IMR-90 (cell line): ENCODE measurements around the gene CRY2. TPM values are rescaled to one million over a fixed set of nuclear protein-coding genes. Genes with fewer than 3 reads are reported as not detected.

ENCODE experiments used
- ATAC-seq: fragments of 200-7000 bp; cut with Tn5 transposase; 2 replicates; pipeline ENCODE4 v1.9.1; 2020; ENCODE audit warnings: low read depth, mild to moderate bottlenecking, moderate library complexity
- BruUV-seq: library from RNA; stranded (reverse); fragments of 400-500 nt; replicated peaks from 2 replicates; lab custom pipeline; 2021; lab: Mats Ljungman, UMichigan
- CTCF ChIA-PET: fragments of 300-600 bp; formaldehyde crosslinking; extraction: SDS; loops from one replicate; lab custom pipeline; 2021; ENCODE audit warnings: antibody characterized with exemption; lab: Yijun Ruan, JAX
- POLR2A ChIA-PET: fragments of 300-600 bp; sonication (Branson Sonifier 250); formaldehyde crosslinking; loops from one replicate; lab custom pipeline; 2022; ENCODE audit warnings: antibody characterized with exemption; ENCODE audit not compliant: unreplicated experiment; lab: Charles Lee
- DNase-seq: peaks from one replicate; pipeline ENCODE4 v3.0.0; 2013
- H2AFZ ChIP-seq: replicated peaks from 2 replicates; pipeline ENCODE3; 2013; ENCODE audit warnings: low read length, mild to moderate bottlenecking; ENCODE audit not compliant: poor library complexity
- H2AK5ac ChIP-seq: 2 replicates; pipeline ENCODE4 v1.6.1; 2013; ENCODE audit warnings: low read depth, low read length, inconsistent platforms
- H2AK9ac ChIP-seq: replicated peaks from 2 replicates; pipeline ENCODE3; 2013; ENCODE audit warnings: mild to moderate bottlenecking, low read depth, low read length, moderate library complexity; ENCODE audit not compliant: poor library complexity
- H2BK120ac ChIP-seq: 2 replicates; pipeline ENCODE4 v1.6.1; 2013; ENCODE audit warnings: low read depth, low read length, inconsistent platforms
- H2BK15ac ChIP-seq: 3 replicates; pipeline ENCODE4 v1.6.1; 2013; ENCODE audit warnings: low read depth, low read length, inconsistent platforms
- H2BK20ac ChIP-seq: 2 replicates; pipeline ENCODE4 v1.6.1; 2013; ENCODE audit warnings: low read depth, mild to moderate bottlenecking, inconsistent platforms, low read length, moderate library complexity
- H2BK5ac ChIP-seq: 2 replicates; pipeline ENCODE4 v1.6.1; 2013; ENCODE audit warnings: mild to moderate bottlenecking, low read depth, low read length, inconsistent platforms; ENCODE audit not compliant: poor library complexity, severe bottlenecking
- H3K14ac ChIP-seq: replicated peaks from 2 replicates; pipeline ENCODE4 v1.6.1; 2013; ENCODE audit warnings: low read depth, low read length, inconsistent platforms
- H3K18ac ChIP-seq: 2 replicates; pipeline ENCODE4 v1.6.1; 2013; ENCODE audit warnings: low read depth, low read length, control low read depth
- H3K23ac ChIP-seq: 2 replicates; pipeline ENCODE4 v1.6.1; 2013; ENCODE audit warnings: low read depth, low read length, inconsistent platforms
- H3K27ac ChIP-seq: 2 replicates; pipeline ENCODE4 v1.5.1; 2013; ENCODE audit warnings: mild to moderate bottlenecking, control low read depth, low read length; ENCODE audit not compliant: insufficient read depth
- H3K27me3 ChIP-seq: 2 replicates; pipeline ENCODE4 v1.6.1; 2013; ENCODE audit warnings: low read length; ENCODE audit not compliant: control insufficient read depth, insufficient read depth
- H3K36me3 ChIP-seq: 2 replicates; pipeline ENCODE4 v1.6.1; 2013; ENCODE audit warnings: low read length, mixed read lengths; ENCODE audit not compliant: control insufficient read depth, insufficient read depth
- H3K4ac ChIP-seq: 2 replicates; pipeline ENCODE4 v1.6.1; 2013; ENCODE audit warnings: low read depth, low read length, inconsistent platforms
- H3K4me1 ChIP-seq: 2 replicates; pipeline ENCODE4 v1.6.1; 2013; ENCODE audit warnings: low read length, mixed read lengths; ENCODE audit not compliant: control insufficient read depth, insufficient read depth
- H3K4me2 ChIP-seq: 2 replicates; pipeline ENCODE4 v1.6.1; 2013; ENCODE audit warnings: low read depth, mild to moderate bottlenecking, control low read depth, low read length, moderate library complexity
- H3K4me3 ChIP-seq: 2 replicates; pipeline ENCODE4 v1.5.1; 2013; ENCODE audit warnings: low read depth, mild to moderate bottlenecking, control low read depth, low read length, moderate library complexity; ENCODE audit not compliant: insufficient read depth
- H3K56ac ChIP-seq: 2 replicates; pipeline ENCODE4 v1.6.1; 2013; ENCODE audit warnings: low read length, inconsistent platforms; ENCODE audit not compliant: insufficient read depth; ENCODE audit errors: extremely low read depth
- H3K79me1 ChIP-seq, 2 experiments: 2 replicates each; pipeline ENCODE4 v1.6.1; 2013; ENCODE audit warnings: low read length in 2 of 2, inconsistent platforms in 1 of 2, low read depth in 1 of 2
- H3K9ac ChIP-seq: 2 replicates; pipeline ENCODE4 v1.6.1; 2013; ENCODE audit warnings: low read depth, low read length, control low read depth
- H3K9me1 ChIP-seq: 2 replicates; pipeline ENCODE4 v1.6.1; 2013; ENCODE audit warnings: low read length, inconsistent platforms; ENCODE audit not compliant: insufficient read depth
- H3K9me3 ChIP-seq: 2 replicates; pipeline ENCODE4 v1.6.1; 2013; ENCODE audit warnings: low read length; ENCODE audit not compliant: control insufficient read depth, insufficient read depth
- H4K20me1 ChIP-seq: 2 replicates; pipeline ENCODE4 v1.6.1; 2013; ENCODE audit warnings: low read length, inconsistent platforms; ENCODE audit not compliant: insufficient read depth
- H4K5ac ChIP-seq: 2 replicates; pipeline ENCODE4 v1.6.1; 2013; ENCODE audit warnings: mild to moderate bottlenecking, low read depth, low read length, control low read depth
- H4K8ac ChIP-seq, 2 experiments: 2 replicates each; pipeline ENCODE4 v1.6.1; 2013; ENCODE audit warnings: low read depth in 2 of 2, low read length in 2 of 2, control low read depth in 1 of 2, inconsistent platforms in 1 of 2
- H4K91ac ChIP-seq: 2 replicates; pipeline ENCODE4 v1.6.1; 2013; ENCODE audit warnings: low read depth, low read length, inconsistent platforms; ENCODE audit not compliant: insufficient read depth
- BHLHE40 ChIP-seq: fragments of 150-350 bp; IDR thresholded peaks from 2 replicates; pipeline ENCODE4 v1.6.1; 2016; ENCODE audit warnings: mild to moderate bottlenecking, low read depth, low read length
- CEBPB ChIP-seq: IDR thresholded peaks from 2 replicates; pipeline ENCODE4 v1.6.1; 2012; ENCODE audit warnings: low read depth, low read length, improper control_type of control experiment
- CHD1 ChIP-seq: IDR thresholded peaks from 2 replicates; pipeline ENCODE4 v1.6.1; 2012; ENCODE audit warnings: low read depth, low read length, improper control_type of control experiment
- ELK1 ChIP-seq: fragments of 150-350 bp; IDR thresholded peaks from 2 replicates; pipeline ENCODE4 v1.6.1; 2016; ENCODE audit warnings: low read depth, mild to moderate bottlenecking, low read length, moderate library complexity, borderline replicate concordance
- FOS ChIP-seq: fragments of 150-350 bp; IDR thresholded peaks from 2 replicates; pipeline ENCODE4 v1.6.1; 2016; ENCODE audit warnings: low read depth, low read length
- MAFK ChIP-seq: IDR thresholded peaks from 2 replicates; pipeline ENCODE4 v1.6.1; 2012; ENCODE audit warnings: low read depth, low read length, improper control_type of control experiment
- MAZ ChIP-seq: IDR thresholded peaks from 2 replicates; pipeline ENCODE4 v1.6.1; 2012; ENCODE audit warnings: low read depth, mild to moderate bottlenecking, low read length, improper control_type of control experiment, moderate library complexity, borderline replicate concordance
- MXI1 ChIP-seq: IDR thresholded peaks from 2 replicates; pipeline ENCODE4 v1.6.1; 2012; ENCODE audit warnings: low read depth, mild to moderate bottlenecking, low read length, moderate library complexity, borderline replicate concordance
- NFE2L2 ChIP-seq: fragments of 150-350 bp; IDR thresholded peaks from 2 replicates; pipeline ENCODE4 v1.6.1; 2016; ENCODE audit warnings: low read depth, mild to moderate bottlenecking, low read length
- POLR2A ChIP-seq: IDR thresholded peaks from 2 replicates; pipeline ENCODE4 v1.6.1; 2012; ENCODE audit warnings: mild to moderate bottlenecking, low read depth, low read length
- RAD21 ChIP-seq: IDR thresholded peaks from 2 replicates; pipeline ENCODE4 v1.6.1; 2012; ENCODE audit warnings: low read length, improper control_type of control experiment
- RCOR1 ChIP-seq: IDR thresholded peaks from 2 replicates; pipeline ENCODE4 v1.6.1; 2012; ENCODE audit warnings: mild to moderate bottlenecking, low read length, improper control_type of control experiment; ENCODE audit not compliant: insufficient replicate concordance
- RFX5 ChIP-seq: IDR thresholded peaks from 2 replicates; pipeline ENCODE4 v1.8.0; 2012; ENCODE audit warnings: low read depth, mild to moderate bottlenecking, low read length, moderate library complexity
- SMC3 ChIP-seq: fragments of 150-350 bp; IDR thresholded peaks from 2 replicates; pipeline ENCODE4 v1.6.1; 2016; ENCODE audit warnings: low read depth, mild to moderate bottlenecking, antibody characterized with exemption, low read length, moderate library complexity
- USF2 ChIP-seq: fragments of 150-350 bp; IDR thresholded peaks from 2 replicates; pipeline ENCODE4 v1.6.1; 2017; ENCODE audit warnings: mild to moderate bottlenecking, antibody characterized with exemption, low read length, low read depth
- WGBS, 2 experiments: methylation state at CpG; one replicate each; pipeline versions ENCODE4 v1.1.5 to v1.1.7; 2013; ENCODE audit warnings: missing lambda C conversion rate in 2 of 2; ENCODE audit not compliant: insufficient read length in 1 of 2; ENCODE audit errors: extremely low coverage in 2 of 2; 5-methylcytosine and 5-hydroxymethylcytosine counted together
- dilution Hi-C: fragments of 300-500 bp; cut with HindIII; formaldehyde crosslinking; loops from one replicate; pipeline ENCODE4 v1.14.3; 2018; ENCODE audit warnings: low sequenced_read_pairs; ENCODE audit not compliant: unreplicated experiment
- in situ Hi-C: fragments of 300-500 bp; cut with MboI; formaldehyde crosslinking; loops from 3 replicates; pipeline ENCODE4 v1.14.3; 2019; ENCODE audit warnings: low sequenced_read_pairs, inconsistent platforms, mixed read lengths
- intact Hi-C: fragments of 100-400 bp; cut with micrococcal nuclease; formaldehyde crosslinking; loops from 2 replicates; pipeline ENCODE4 v1.10.0; 2022
- polyA plus RNA-seq, 3 experiments: library from polyadenylated mRNA; depleted of rRNA; stranded (reverse); fragments of >200 nt; gene quantifications; 2 replicates each; pipeline ENCODE4 v1.2.3, GENCODE V29; 2012; ENCODE audit warnings: low replicate concordance in 1 of 3
- total RNA-seq: library from RNA; depleted of rRNA; stranded (reverse); fragments of >200 nt; gene quantifications from 2 replicates; pipeline ENCODE4 v1.2.3, GENCODE V29; 2012
- TF ChIP-seq, protein P1 (sequence below): conservative IDR thresholded peaks from 2 replicates; pipeline ENCODE4 v1.5.1; 2012; ENCODE audit warnings: mild to moderate bottlenecking, low read depth, low read length, improper control_type of control experiment

CRY2 gene
- total and polyA plus RNA-seq, 2 of the 4 experiments (the other 2 are of a cell fraction), result 12.2 to 13.1 TPM

GRCh38 chr11:45906965-45907611 lies 59.8 kb downstream of the CRY2 start, which contains the start of gene FREY1:
FREY1 (minus strand) TSS chr11:45907271; CDS start chr11:45907245, 26 bp downstream.
- Histone ChIP-seq H3K4me3 (no peak within 1 kb of the TSS), H2BK120ac (no peak within 1 kb of the TSS), H3K56ac (no peak within 1 kb of the TSS), H4K8ac (no peak within 1 kb of the TSS), H2BK20ac (no peak within 1 kb of the TSS), H2BK15ac (no peak within 1 kb of the TSS), H3K23ac (no peak within 1 kb of the TSS), H4K91ac (no peak within 1 kb of the TSS), H3K9me3 (no peaks in the 10 kb centered on the region), H3K14ac (no peak within 1 kb of the TSS), H3K27me3 (no peaks in the 10 kb centered on the region), H3K9me1 (no peaks in the 10 kb centered on the region), H3K4me1 (no peaks in the 10 kb centered on the region), H2AK5ac (no peak within 1 kb of the TSS), H2AFZ (no peak within 1 kb of the TSS), H2AK9ac (no peak within 1 kb of the TSS), H3K36me3 (peaks cover 31% of the 10 kb centered on the region), H3K27ac (no peak within 1 kb of the TSS), H3K18ac (no peak within 1 kb of the TSS), H3K9ac (no peak within 1 kb of the TSS), H3K4me2 (no peak within 1 kb of the TSS), H4K20me1 (no peaks in the 10 kb centered on the region), H3K4ac (no peak within 1 kb of the TSS), H3K79me1 (no peaks in the 10 kb centered on the region), H4K5ac (no peak within 1 kb of the TSS), H2BK5ac (no peak within 1 kb of the TSS)
- intact Hi-C loops (no loop called here), in situ Hi-C loops (no loop called here), dilution Hi-C loops (no loop called here)
- ChIA-PET CTCF (no interaction called here), POLR2A (no interaction called here)
- TF ChIP-seq SMC3 (no peak), RCOR1 (no peak), NFE2L2 (no peak), MXI1 (no peak), POLR2A (no peak), RAD21 (no peak), CHD1 (no peak), USF2 (no peak), FOS (no peak), CEBPB (no peak), RFX5 (no peak), BHLHE40 (no peak), ELK1 (no peak), MAFK (no peak), MAZ (no peak)
- TF ChIP-seq, protein P1, sequence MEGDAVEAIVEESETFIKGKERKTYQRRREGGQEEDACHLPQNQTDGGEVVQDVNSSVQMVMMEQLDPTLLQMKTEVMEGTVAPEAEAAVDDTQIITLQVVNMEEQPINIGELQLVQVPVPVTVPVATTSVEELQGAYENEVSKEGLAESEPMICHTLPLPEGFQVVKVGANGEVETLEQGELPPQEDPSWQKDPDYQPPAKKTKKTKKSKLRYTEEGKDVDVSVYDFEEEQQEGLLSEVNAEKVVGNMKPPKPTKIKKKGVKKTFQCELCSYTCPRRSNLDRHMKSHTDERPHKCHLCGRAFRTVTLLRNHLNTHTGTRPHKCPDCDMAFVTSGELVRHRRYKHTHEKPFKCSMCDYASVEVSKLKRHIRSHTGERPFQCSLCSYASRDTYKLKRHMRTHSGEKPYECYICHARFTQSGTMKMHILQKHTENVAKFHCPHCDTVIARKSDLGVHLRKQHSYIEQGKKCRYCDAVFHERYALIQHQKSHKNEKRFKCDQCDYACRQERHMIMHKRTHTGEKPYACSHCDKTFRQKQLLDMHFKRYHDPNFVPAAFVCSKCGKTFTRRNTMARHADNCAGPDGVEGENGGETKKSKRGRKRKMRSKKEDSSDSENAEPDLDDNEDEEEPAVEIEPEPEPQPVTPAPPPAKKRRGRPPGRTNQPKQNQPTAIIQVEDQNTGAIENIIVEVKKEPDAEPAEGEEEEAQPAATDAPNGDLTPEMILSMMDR, result no peak
- no TSS peak for BruUV-seq
- DNase-seq (no peak), ATAC-seq (no peak)
- 90% methylated on average over 2 of the region's 18 CpGs; no CpG with 5 or more reads in 1 of the 2 experiments for WGBS, 2 experiments
